Lower leg skin (tissue), 4 donors: Measurements from ENCODE around the gene HSDL1. TPM values are rescaled to one million over a fixed set of nuclear protein-coding genes. Genes with fewer than 3 reads are reported as not detected.

ENCODE experiments used
- DNase-seq, 2 donors: peaks; one replicate each; pipeline ENCODE4 v3.0.0-alpha.2; 2019; ENCODE audit warnings: low spot score in 2 of 2
- H3K4me3 ChIP-seq: fragments of 200-600 bp; sonication (generic); 2 replicates; pipeline ENCODE4 v1.5.1; 2017; ENCODE audit warnings: mild to moderate bottlenecking, low read depth; ENCODE audit not compliant: poor library complexity, severe bottlenecking
- CTCF ChIP-seq, 3 donors: fragments of 450-650 bp; IDR thresholded peaks; one replicate each; pipeline ENCODE4 v1.5.1; 2016; ENCODE audit warnings: antibody characterized with exemption in 3 of 3, mild to moderate bottlenecking in 3 of 3, moderate library complexity in 2 of 3
- POLR2A ChIP-seq, 2 donors: fragments of 450-650 bp; IDR thresholded peaks; one replicate each; pipeline ENCODE4 v1.6.1; 2016 to 2017; ENCODE audit warnings: antibody characterized with exemption in 2 of 2, mild to moderate bottlenecking in 1 of 2, moderate library complexity in 1 of 2
- WGBS, 2 donors: methylation state at CpG; one replicate each; pipeline ENCODE4 v1.1.5; 2018; 5-methylcytosine and 5-hydroxymethylcytosine counted together
- intact Hi-C: fragments of 100-400 bp; cut with DNase I; formaldehyde crosslinking; loops from one replicate; pipeline ENCODE4 v1.15.0; 2023; ENCODE audit warnings: low total_unique reads
- total RNA-seq, 4 donors: library from RNA; depleted of rRNA; stranded (reverse); fragments of >200 nt; gene quantifications; one replicate each; pipeline ENCODE4 v1.1.0, GENCODE V29; 2016

The HSDL1 gene
- 10 to 100 TPM in 3 of 4 donors, 1 to 10 TPM in 1; 8.0 to 14.2 (median 12.0) TPM for total RNA-seq

- DNase-seq = peak; percentile 79 to 97
Observed at GRCh38 chr16:84144859-84145639, at the start of gene HSDL1, which contains the start of gene DNAAF1. HSDL1 (minus strand) TSS chr16:84145177; CDS start chr16:84131321, 13,856 bp downstream. DNAAF1 (plus strand) TSS chr16:84145308; CDS start chr16:84145441, 133 bp downstream.

DNA sequence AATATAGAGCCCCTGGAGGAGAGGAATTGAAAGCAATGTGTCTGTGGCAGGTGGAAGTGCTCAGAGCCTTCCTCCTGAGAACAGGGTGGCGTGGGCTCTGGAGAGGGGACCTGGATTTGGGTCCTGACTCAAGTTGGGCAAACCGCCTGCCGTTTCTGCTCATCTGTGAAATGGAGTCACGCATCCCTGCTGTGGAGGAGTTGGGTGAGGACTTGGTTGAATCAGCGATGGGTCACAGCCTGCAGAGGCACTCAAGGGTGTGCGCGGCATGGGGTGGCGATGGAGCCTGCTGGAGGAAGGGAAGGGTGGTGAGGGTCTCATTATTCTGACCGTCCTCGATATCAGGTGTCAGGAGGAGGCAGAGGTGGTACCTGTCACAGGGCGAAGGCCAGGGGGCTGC lies 49.0 kb upstream of the HSDL1 start:
- H3K4me3 ChIP-seq = no peak overlapping the region
- intact Hi-C loops = no loop called here
- TF ChIP-seq POLR2A (IDR thresholded peaks at IDR 0.05) (no peak), CTCF (IDR thresholded peaks at IDR 0.05) (no peak)
- 84% methylated on average over 11 of the region's 11 CpGs for WGBS, 2 donors
- no peak for DNase-seq

More at GRCh38 chr16:84144859-84145639, at the start of gene HSDL1, which contains the start of gene DNAAF1:
- TF ChIP-seq POLR2A (IDR thresholded peaks at IDR 0.05) (no peak), CTCF (IDR thresholded peaks at IDR 0.05) (no peak)
- H3K4me3 ChIP-seq = peak within 1 kb of the TSS; percentile 82
- 0 to 1% methylated on average over 30 to 45 of the region's 89 CpGs for WGBS, 2 donors
- intact Hi-C loops = no loop called here

- no peak for DNase-seq
- WGBS, 2 donors = 69 to 75% methylated on average over 7 of the region's 7 CpGs
- intact Hi-C loops = no loop called here
- no peak overlapping the region for H3K4me3 ChIP-seq
- TF ChIP-seq POLR2A (IDR thresholded peaks at IDR 0.05) = no peak
- no peak for TF ChIP-seq CTCF (IDR thresholded peaks at IDR 0.05)
Observed at GRCh38 chr16:84193480-84193879, 48.5 kb upstream of the HSDL1 start.

DNA sequence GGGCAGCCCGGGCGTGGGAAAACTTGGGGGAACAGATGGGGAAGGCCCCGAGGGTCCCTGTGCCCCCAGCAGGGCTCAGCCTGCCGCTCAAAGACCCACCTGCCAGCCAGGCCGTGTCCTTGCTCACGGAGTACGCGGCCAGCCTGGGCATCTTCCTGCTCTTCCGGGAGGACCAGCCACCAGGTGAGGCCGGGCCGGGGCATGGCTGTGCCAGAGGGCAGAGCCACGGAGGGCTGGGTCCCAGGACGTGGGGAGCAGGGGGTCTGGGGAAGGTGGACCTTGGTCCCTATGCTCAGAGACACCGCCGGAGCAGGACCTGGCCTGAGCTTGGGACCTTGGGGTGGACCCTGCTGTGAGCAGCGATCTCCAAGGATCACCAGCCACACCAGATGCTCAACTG lies 46.5 kb upstream of the HSDL1 start:
- intact Hi-C loops = no loop called here
- WGBS, 2 donors = 92 to 93% methylated on average over 16 of the region's 16 CpGs
- no peak for DNase-seq
- no peak overlapping the region for H3K4me3 ChIP-seq
- no peak for TF ChIP-seq POLR2A (IDR thresholded peaks at IDR 0.05)
- no peak for TF ChIP-seq CTCF (IDR thresholded peaks at IDR 0.05)

- no peak for DNase-seq
- H3K4me3 ChIP-seq = no peak within 1 kb of the TSS
- 94 to 97% methylated on average over 25 to 47 of the region's 47 CpGs for WGBS, 2 donors
- intact Hi-C loops = no loop called here
- TF ChIP-seq CTCF (IDR thresholded peaks at IDR 0.05) (no peak), POLR2A (IDR thresholded peaks at IDR 0.05) (no peak)
Observed at GRCh38 chr16:84190731-84191388, 45.9 kb upstream of the HSDL1 start, which contains the start of gene ADAD2. ADAD2 (plus strand) TSS chr16:84191157; CDS start chr16:84191231, 74 bp downstream.
